ENCODE results near the gene GDF10. TPM values are rescaled to one million over a fixed set of nuclear protein-coding genes. Genes with fewer than 3 reads are reported as not detected.

GDF10 gene
- total and polyA plus RNA-seq, 2 donors (not counting 1 experiment from before 2014, with no cell fraction given), result not detected

DNA sequence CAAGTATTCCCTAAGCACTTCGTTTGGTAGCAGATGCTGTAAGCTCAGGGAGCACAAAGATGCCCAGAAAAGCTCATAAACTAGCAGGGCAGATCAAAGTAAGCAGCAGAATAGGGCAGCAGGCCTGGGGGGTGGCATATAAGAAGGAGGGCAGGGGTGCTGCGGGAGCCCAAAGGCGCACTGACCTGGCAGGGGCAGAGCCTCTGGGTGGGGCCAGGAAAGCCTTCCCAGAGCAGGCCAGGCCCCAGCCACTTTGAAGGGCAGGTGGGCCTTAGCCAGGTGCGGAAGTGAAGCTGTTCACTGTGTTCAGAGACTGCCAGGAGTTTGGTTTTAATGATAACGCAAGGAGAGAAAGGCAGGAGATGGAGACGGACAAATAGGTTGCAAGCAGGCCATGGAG is 3.9 kb downstream of the GDF10 start:
- intact Hi-C loops (cut with micrococcal nuclease), result no loop called here
- Mint-ChIP-seq H3K9me3 (ENCODE audit: insufficient read depth) (no peaks in the 10 kb centered on the region), H3K27ac (no peak overlapping the region), H3K27me3 (peaks cover 36% of the 10 kb centered on the region), H3K4me1 (peaks cover 3% of the 10 kb centered on the region), H3K4me3 (no peak overlapping the region)
- peaks cover 0 to 6% of the 10 kb centered on the region in 2 donors for H3K4me1 ChIP-seq (ENCODE audit: control insufficient read depth in 2 of 2, insufficient read depth in 2 of 2, low read length in 2 of 2)
- POLR2A ChIA-PET, result no interaction called here
- H3K9me3 ChIP-seq (ENCODE audit: control extremely low read depth in 1 of 3, control insufficient read depth in 2 of 3, insufficient read depth in 1 of 3, low read length in 2 of 3), result no peaks in the 10 kb centered on the region
- H3K36me3 ChIP-seq (replicated peaks in 1 of 2; ENCODE audit: control extremely low read depth in 1 of 2, control insufficient read depth in 1 of 2, extremely low read depth in 1 of 2, insufficient read depth in 2 of 2, low read length in 1 of 2), result no peaks in the 10 kb centered on the region
- H3K4me2 ChIP-seq (replicated peaks; ENCODE audit: low read depth, low read length, poor library complexity, severe bottlenecking), result no peak overlapping the region
- no peak overlapping the region for H3K9ac ChIP-seq (ENCODE audit: low read length)
- no peak overlapping the region for H3K27ac ChIP-seq (ENCODE audit: low read length in 2 of 2)
- ATAC-seq (ENCODE audit: low read depth) (no peak), DNase-seq (no peak)
- H3K4me3 ChIP-seq (ENCODE audit: control extremely low read depth in 1 of 5, extremely low read depth in 1 of 5, insufficient read depth in 1 of 5, low read depth in 2 of 5, low read length in 4 of 5), result no peak overlapping the region
- H3K79me2 ChIP-seq (ENCODE audit: control insufficient read depth, insufficient read depth, low read length), result no peaks in the 10 kb centered on the region
- CTCF ChIA-PET, result interaction anchor here (0.9 to 2.0 kb wide), 3 partner anchors 8 to 279 kb away, joined by 5 to 8 read pairs (median 8); no protein-coding TSS in a partner anchor
- WGBS (ENCODE audit: insufficient coverage), result 94% methylated on average over 5 of the region's 6 CpGs
- H4K20me1 ChIP-seq (ENCODE audit: control insufficient read depth, insufficient read depth, low read length, poor library complexity, severe bottlenecking), result no peaks in the 10 kb centered on the region
- H3K27me3 ChIP-seq (replicated peaks in 1 of 4; ENCODE audit: control extremely low read depth in 1 of 4, control insufficient read depth in 3 of 4, insufficient read depth in 4 of 4, low read length in 3 of 4), result peaks cover 0 to 22% (median 5%) of the 10 kb centered on the region in 4 experiments
- no peak overlapping the region for H2AFZ ChIP-seq (ENCODE audit: insufficient read depth, low read depth, low read length, poor library complexity, severe bottlenecking)
- TF ChIP-seq CTCF (IDR thresholded peaks at IDR 0.05) (no peak), EZH2 (IDR thresholded peaks at IDR 0.05; ENCODE audit: borderline replicate concordance, insufficient read depth, low read depth, low read length, poor library complexity, severe bottlenecking) (no peak)

GRCh38 chr10:47305566-47305965 is 5.6 kb downstream of the GDF10 start:
- DNase-seq, result no peak
- H3K27me3 ChIP-seq (replicated peaks in 1 of 4; ENCODE audit: control extremely low read depth in 1 of 4, control insufficient read depth in 3 of 4, insufficient read depth in 4 of 4, low read length in 3 of 4), result peaks cover 0 to 16% (median 3%) of the 10 kb centered on the region in 4 experiments
- no peak for TF ChIP-seq EZH2 (IDR thresholded peaks at IDR 0.05; ENCODE audit: borderline replicate concordance, insufficient read depth, low read depth, low read length, poor library complexity, severe bottlenecking)
- no peak for TF ChIP-seq CTCF (IDR thresholded peaks at IDR 0.05)
- H4K20me1 ChIP-seq (ENCODE audit: control insufficient read depth, insufficient read depth, low read length, poor library complexity, severe bottlenecking), result no peaks in the 10 kb centered on the region
- ATAC-seq (ENCODE audit: low read depth), result no peak
- peaks cover 0 to 4% of the 10 kb centered on the region in 2 donors for H3K4me1 ChIP-seq (ENCODE audit: control insufficient read depth in 2 of 2, insufficient read depth in 2 of 2, low read length in 2 of 2)
- ChIA-PET CTCF (interaction anchor here (0.9 to 1.8 kb wide), 3 partner anchors 8 to 260 kb away, joined by 3 to 5 read pairs (median 5); no protein-coding TSS in a partner anchor), POLR2A (no interaction called here)
- intact Hi-C loops (cut with micrococcal nuclease), result no loop called here
- no peak overlapping the region for H2AFZ ChIP-seq (ENCODE audit: insufficient read depth, low read depth, low read length, poor library complexity, severe bottlenecking)
- Mint-ChIP-seq H3K9me3 (ENCODE audit: insufficient read depth) (no peaks in the 10 kb centered on the region), H3K4me1 (peaks cover 3% of the 10 kb centered on the region), H3K27ac (no peak overlapping the region), H3K4me3 (no peak overlapping the region), H3K27me3 (peaks cover 28% of the 10 kb centered on the region)
- H3K9me3 ChIP-seq (ENCODE audit: control extremely low read depth in 1 of 3, control insufficient read depth in 2 of 3, insufficient read depth in 1 of 3, low read length in 2 of 3), result no peaks in the 10 kb centered on the region
- H3K9ac ChIP-seq (ENCODE audit: low read length), result no peak overlapping the region
- no peaks in the 10 kb centered on the region for H3K36me3 ChIP-seq (replicated peaks in 1 of 2; ENCODE audit: control extremely low read depth in 1 of 2, control insufficient read depth in 1 of 2, extremely low read depth in 1 of 2, insufficient read depth in 2 of 2, low read length in 1 of 2)
- no peaks in the 10 kb centered on the region for H3K79me2 ChIP-seq (ENCODE audit: control insufficient read depth, insufficient read depth, low read length)
- WGBS (ENCODE audit: insufficient coverage), result 85% methylated on average over 1 of the region's 2 CpGs
- no peak overlapping the region for H3K27ac ChIP-seq (ENCODE audit: low read length in 2 of 2)
- H3K4me3 ChIP-seq (ENCODE audit: control extremely low read depth in 1 of 5, extremely low read depth in 1 of 5, insufficient read depth in 1 of 5, low read depth in 2 of 5, low read length in 4 of 5), result no peak overlapping the region
- H3K4me2 ChIP-seq (replicated peaks; ENCODE audit: low read depth, low read length, poor library complexity, severe bottlenecking), result no peak overlapping the region
